ENCODE results near the gene ETV5. TPM values are rescaled to one million over a fixed set of nuclear protein-coding genes. Genes with fewer than 3 reads are reported as not detected.
"Not testable (repeated sequence)": the region's sequence is repeated elsewhere in the genome, so short reads cannot be mapped to it uniquely, and the experiment has no call there.

Gene ETV5
- total RNA-seq, 6 donors from 2014 or later, result 15.7 to 95.8 (median 41.4) TPM

DNA sequence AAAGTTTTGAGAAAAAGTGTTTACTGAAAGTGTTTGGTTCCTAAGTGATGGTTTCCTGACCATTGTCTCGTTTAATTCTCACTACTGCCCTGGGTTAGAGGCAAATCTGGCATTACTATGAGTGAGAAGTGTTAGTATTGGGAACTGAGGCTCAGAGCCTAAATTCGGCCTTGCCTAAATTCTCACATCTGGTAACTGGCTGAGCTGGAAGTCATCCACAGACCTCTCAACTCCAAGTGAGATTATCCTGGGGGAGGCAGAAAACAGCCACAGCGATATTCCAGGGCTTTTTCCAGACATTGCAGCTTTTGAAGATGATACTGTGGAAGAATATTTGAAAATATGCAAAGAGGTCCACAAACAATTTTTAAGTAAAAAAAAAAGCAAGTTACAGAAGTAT, 86.0 kb downstream of the ETV5 start:
- Histone ChIP-seq H3K36me3 (no peaks in the 10 kb centered on the region), H3K27me3 (no peaks in the 10 kb centered on the region)

DNA sequence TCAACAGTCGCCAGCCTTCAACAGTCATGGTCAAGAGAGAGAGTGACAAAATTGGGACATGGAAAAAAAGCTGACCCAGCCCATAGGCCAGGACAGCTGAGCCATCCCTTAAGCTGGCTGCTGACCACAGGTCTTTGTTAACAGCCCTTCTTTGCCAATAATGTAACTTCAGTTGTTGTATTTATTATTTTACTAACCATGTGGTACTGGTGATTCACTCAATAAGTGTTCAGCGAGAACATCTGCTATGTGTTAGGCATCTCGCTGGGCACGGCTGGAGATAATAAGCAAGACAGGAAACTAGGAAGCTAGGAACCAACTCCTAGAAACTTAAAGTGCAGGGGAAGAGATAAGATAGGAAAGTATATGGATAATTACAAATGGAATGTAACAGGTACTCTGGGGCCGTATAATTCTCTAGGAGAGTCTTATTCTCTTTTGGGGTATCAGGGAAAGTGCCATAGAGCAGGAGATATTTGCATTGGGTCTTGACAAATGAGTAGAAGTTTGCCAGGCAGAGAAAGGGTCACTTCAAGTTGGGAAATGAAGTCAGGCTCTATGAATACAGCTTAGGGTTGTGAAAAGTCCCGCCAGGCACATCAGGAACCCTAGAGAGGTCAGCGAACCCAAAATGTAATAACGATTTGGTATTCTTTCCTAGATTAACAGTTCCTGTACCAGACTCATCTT, 87.1 kb downstream of the ETV5 start:
- no peak overlapping the region for H3K27ac ChIP-seq

More for the DNA sequence above, 86.0 kb downstream of the ETV5 start:
- 78 to 86% methylated on average over 3 of the region's 3 CpGs for WGBS, 2 donors
- no peak for DNase-seq
- no peak for ATAC-seq (ENCODE audit: low FRiP score in 2 of 2)
- Histone ChIP-seq H3K4me1 (no peaks in the 10 kb centered on the region), H3K27ac (no peak overlapping the region), H3K4me3 (no peak overlapping the region), H3K9me3 (no peaks in the 10 kb centered on the region)
- TF ChIP-seq, protein P1, sequence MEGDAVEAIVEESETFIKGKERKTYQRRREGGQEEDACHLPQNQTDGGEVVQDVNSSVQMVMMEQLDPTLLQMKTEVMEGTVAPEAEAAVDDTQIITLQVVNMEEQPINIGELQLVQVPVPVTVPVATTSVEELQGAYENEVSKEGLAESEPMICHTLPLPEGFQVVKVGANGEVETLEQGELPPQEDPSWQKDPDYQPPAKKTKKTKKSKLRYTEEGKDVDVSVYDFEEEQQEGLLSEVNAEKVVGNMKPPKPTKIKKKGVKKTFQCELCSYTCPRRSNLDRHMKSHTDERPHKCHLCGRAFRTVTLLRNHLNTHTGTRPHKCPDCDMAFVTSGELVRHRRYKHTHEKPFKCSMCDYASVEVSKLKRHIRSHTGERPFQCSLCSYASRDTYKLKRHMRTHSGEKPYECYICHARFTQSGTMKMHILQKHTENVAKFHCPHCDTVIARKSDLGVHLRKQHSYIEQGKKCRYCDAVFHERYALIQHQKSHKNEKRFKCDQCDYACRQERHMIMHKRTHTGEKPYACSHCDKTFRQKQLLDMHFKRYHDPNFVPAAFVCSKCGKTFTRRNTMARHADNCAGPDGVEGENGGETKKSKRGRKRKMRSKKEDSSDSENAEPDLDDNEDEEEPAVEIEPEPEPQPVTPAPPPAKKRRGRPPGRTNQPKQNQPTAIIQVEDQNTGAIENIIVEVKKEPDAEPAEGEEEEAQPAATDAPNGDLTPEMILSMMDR (IDR thresholded peaks at IDR 0.05), result no peak
- TF ChIP-seq POLR2A (IDR thresholded peaks at IDR 0.05), result no peak

GRCh38 chr3:186021250-186021649, 87.6 kb downstream of the ETV5 start:
- H3K4me3 ChIP-seq; H3K27me3 ChIP-seq; ATAC-seq (ENCODE audit: low FRiP score in 2 of 2); DNase-seq; H3K4me1 ChIP-seq; H3K9me3 ChIP-seq; H3K27ac ChIP-seq; H3K36me3 ChIP-seq: not testable (repeated sequence)
- 95 to 97% methylated on average over 6 of the region's 6 CpGs for WGBS, 2 donors

More for the DNA sequence above, 87.1 kb downstream of the ETV5 start:
- H3K27me3 ChIP-seq, result no peaks in the 10 kb centered on the region
- ATAC-seq (ENCODE audit: low FRiP score in 2 of 2) (peak in 1 of 2 donors; percentile 53), DNase-seq (no peak)
- H3K36me3 ChIP-seq, result no peaks in the 10 kb centered on the region
- no peak for TF ChIP-seq EP300 (IDR thresholded peaks at IDR 0.05)
- no peak for TF ChIP-seq POLR2A (IDR thresholded peaks at IDR 0.05)
- TF ChIP-seq, protein P1 (IDR thresholded peaks at IDR 0.05), result no peak
- no peak for TF ChIP-seq POLR2AphosphoS5 (IDR thresholded peaks at IDR 0.05)
- H3K4me3 ChIP-seq, result no peak overlapping the region
- WGBS, 2 donors, result 90 to 94% methylated on average over 8 of the region's 8 CpGs
- no peaks in the 10 kb centered on the region for H3K4me1 ChIP-seq
- no peaks in the 10 kb centered on the region for H3K9me3 ChIP-seq

GRCh38 chr3:186019288-186019687, 89.6 kb downstream of the ETV5 start:
- not testable (repeated sequence) for H3K27ac ChIP-seq; ATAC-seq (ENCODE audit: low FRiP score in 2 of 2); H3K36me3 ChIP-seq; DNase-seq; H3K4me3 ChIP-seq; H3K9me3 ChIP-seq; H3K4me1 ChIP-seq; H3K27me3 ChIP-seq
- 88 to 92% methylated on average over 2 of the region's 2 CpGs for WGBS, 2 donors

DNA sequence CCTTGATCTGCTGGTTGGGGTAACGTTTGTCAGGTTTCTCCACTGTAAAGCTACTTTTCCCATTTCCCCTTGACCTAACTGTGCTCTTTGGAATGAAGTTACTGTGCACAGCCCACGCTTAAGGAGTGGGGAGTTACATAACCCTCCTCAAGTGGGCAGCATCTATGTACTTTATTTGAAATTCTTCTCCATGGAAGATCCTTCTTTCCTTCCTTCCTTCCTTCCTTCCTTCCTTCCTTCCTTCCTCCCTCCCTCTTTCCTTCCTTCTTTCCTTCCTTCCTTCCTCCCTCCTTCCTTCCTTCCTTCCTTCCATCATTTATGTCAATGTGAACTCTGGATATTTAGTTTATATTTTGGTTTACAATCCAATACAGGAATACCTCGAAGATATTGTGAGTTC, 94.0 kb downstream of the ETV5 start:
- TF ChIP-seq POLR2AphosphoS5 (IDR thresholded peaks at IDR 0.05) (no peak), POLR2A (IDR thresholded peaks at IDR 0.05) (no peak), EP300 (IDR thresholded peaks at IDR 0.05) (no peak)
- TF ChIP-seq, protein P1 (IDR thresholded peaks at IDR 0.05), result no peak
- DNase-seq (no peak), ATAC-seq (ENCODE audit: low FRiP score in 2 of 2) (no peak)
- no peaks in the 10 kb centered on the region for H3K36me3 ChIP-seq
- WGBS, 2 donors, result 61 to 71% methylated on average over 3 of the region's 3 CpGs
- H3K9me3 ChIP-seq, result no peaks in the 10 kb centered on the region
- no peak overlapping the region for H3K27ac ChIP-seq
- H3K27me3 ChIP-seq, result no peaks in the 10 kb centered on the region
- no peaks in the 10 kb centered on the region for H3K4me1 ChIP-seq
- H3K4me3 ChIP-seq, result no peak overlapping the region

- H3K9me3 ChIP-seq, result no peaks in the 10 kb centered on the region
- no peaks in the 10 kb centered on the region for H3K4me1 ChIP-seq
- ATAC-seq (ENCODE audit: low FRiP score in 2 of 2) (no peak), DNase-seq (no peak)
- TF ChIP-seq POLR2A (IDR thresholded peaks at IDR 0.05) (no peak), POLR2AphosphoS5 (IDR thresholded peaks at IDR 0.05) (no peak), EP300 (IDR thresholded peaks at IDR 0.05) (no peak)
- TF ChIP-seq, protein P1 (IDR thresholded peaks at IDR 0.05), result no peak
- H3K27me3 ChIP-seq, result no peaks in the 10 kb centered on the region
- no peaks in the 10 kb centered on the region for H3K36me3 ChIP-seq
- 74 to 78% methylated on average over 7 of the region's 7 CpGs for WGBS, 2 donors
- no peak overlapping the region for H3K4me3 ChIP-seq
- H3K27ac ChIP-seq, result no peak overlapping the region
These were observed 95.6 kb downstream of the ETV5 start for GRCh38 chr3:186013312-186013711.
